ENCODE measurements around the gene ATPAF1.

The ATPAF1 gene

DNA sequence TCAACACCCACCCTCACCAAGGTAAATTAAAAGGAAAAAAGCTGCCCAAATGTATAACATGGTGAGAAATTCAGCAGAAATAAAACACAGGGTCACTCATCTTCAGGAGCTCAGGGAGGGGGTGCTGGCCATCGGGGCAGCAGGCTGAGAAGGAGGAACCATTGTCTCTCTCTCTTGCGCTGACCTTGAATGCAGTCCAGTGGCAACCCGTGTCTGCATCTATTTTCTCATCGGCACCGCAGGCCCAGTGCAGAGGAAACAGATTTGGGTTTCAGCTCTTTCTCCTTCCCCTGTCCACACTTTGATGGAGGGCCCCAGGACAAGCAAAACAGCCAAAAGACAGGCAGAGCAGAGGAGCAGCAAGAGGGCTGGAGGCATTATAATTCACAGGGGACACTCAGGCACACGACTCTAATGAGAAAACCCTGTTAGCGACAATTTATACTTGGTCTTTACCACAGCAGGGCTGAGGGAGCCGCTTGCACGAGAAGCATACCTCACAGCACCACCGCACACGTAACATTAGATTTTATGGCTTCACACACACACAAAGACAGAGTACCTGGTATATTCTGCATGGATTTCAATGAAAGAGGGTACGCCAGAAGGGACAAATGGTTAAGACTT is 82.7 kb downstream of the ATPAF1 start:
- H3K9me3 ChIP-seq (ENCODE audit: control insufficient read depth, insufficient read depth, low read length): no peaks in the 10 kb centered on the region
- no peaks in the 10 kb centered on the region; the same call in 1 of the 2 replicates for H3K36me3 ChIP-seq (ENCODE audit: insufficient read depth, low read length)
- H3K9ac ChIP-seq (ENCODE audit: low read depth, low read length): no peak overlapping the region
- H3K4me1 ChIP-seq (ENCODE audit: insufficient read depth, low read length): no peaks in the 10 kb centered on the region

DNA sequence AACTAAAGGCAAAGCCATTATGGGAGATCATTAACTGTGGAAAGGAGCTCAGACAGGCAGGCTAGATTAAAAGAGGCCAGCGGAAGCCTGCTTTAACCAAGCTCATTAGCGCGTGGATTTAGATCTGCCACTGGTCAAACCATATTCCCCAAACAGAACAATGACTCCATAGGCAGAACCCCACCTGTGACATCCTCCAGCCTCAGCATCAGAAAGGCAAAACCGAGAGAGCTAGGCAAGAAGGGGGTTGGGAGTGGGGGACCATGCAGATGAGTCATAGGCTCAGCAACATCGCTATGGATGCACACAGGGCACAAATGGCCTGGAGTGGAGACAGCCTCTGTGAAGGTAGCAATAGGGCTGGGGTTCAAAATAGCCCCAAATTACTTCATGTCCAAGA is 84.7 kb downstream of the ATPAF1 start:
- no peaks in the 10 kb centered on the region for H3K9me3 ChIP-seq (ENCODE audit: control insufficient read depth, insufficient read depth, low read length)
- H3K36me3 ChIP-seq (ENCODE audit: insufficient read depth, low read length): peaks cover 4% of the 10 kb centered on the region
- no peaks in the 10 kb centered on the region for H3K4me1 ChIP-seq (ENCODE audit: insufficient read depth, low read length)
- H3K9ac ChIP-seq (ENCODE audit: low read depth, low read length): no peak overlapping the region

- Histone ChIP-seq H3K4me1 (ENCODE audit: insufficient read depth, low read length) (no peaks in the 10 kb centered on the region), H3K9ac (ENCODE audit: low read depth, low read length) (no peak overlapping the region), H3K36me3 (ENCODE audit: insufficient read depth, low read length) (peaks cover 4% of the 10 kb centered on the region), H3K9me3 (ENCODE audit: control insufficient read depth, insufficient read depth, low read length) (no peaks in the 10 kb centered on the region)
These were observed 85.2 kb downstream of the ATPAF1 start for GRCh38 chr1:46582972-46583371.

Measured in ES-I3 (cell line).